GM23338 (cell line): ENCODE measurements around the gene GRIP2. TPM values are rescaled to one million over a fixed set of nuclear protein-coding genes. Genes with fewer than 3 reads are reported as not detected.
A peak's percentile ranks its signal among the peaks of the same experiment; 100 is the strongest.

Source experiments
- ATAC-seq: fragments of 200-7000 bp; cut with Tn5 transposase; 3 replicates; pipeline ENCODE4 v1.9.1; 2020
- DNase-seq: peaks from one replicate; pipeline ENCODE4 v3.0.0-alpha.2; 2015; ENCODE audit warnings: low spot score
- H2AFZ ChIP-seq: fragments of 200-600 bp; sonication (generic); 2 replicates; pipeline ENCODE4 v1.8.0; 2016; ENCODE audit warnings: antibody characterized with exemption, mild to moderate bottlenecking, moderate library complexity
- H3F3A ChIP-seq: fragments of 200-600 bp; sonication (generic); replicated peaks from 2 replicates; pipeline ENCODE4 v1.8.0; 2017; ENCODE audit warnings: antibody characterized with exemption, mixed run types, low read depth
- H3K27ac ChIP-seq: fragments of 200-600 bp; sonication (generic); 2 replicates; pipeline ENCODE4 v1.6.1; 2016; ENCODE audit warnings: low read depth
- H3K27me3 ChIP-seq: fragments of 200-600 bp; sonication (generic); 2 replicates; pipeline ENCODE4 v1.8.0; 2016; ENCODE audit warnings: mild to moderate bottlenecking, mixed run types, moderate library complexity; ENCODE audit not compliant: insufficient read depth
- H3K36me3 ChIP-seq: fragments of 200-600 bp; sonication (generic); 2 replicates; pipeline ENCODE4 v1.8.0; 2016; ENCODE audit warnings: mild to moderate bottlenecking; ENCODE audit not compliant: insufficient read depth
- H3K4me1 ChIP-seq: fragments of 200-600 bp; sonication (generic); 2 replicates; pipeline ENCODE4 v1.8.0; 2016; ENCODE audit warnings: mild to moderate bottlenecking, moderate library complexity; ENCODE audit not compliant: insufficient read depth
- H3K4me2 ChIP-seq: fragments of 200-600 bp; sonication (generic); 2 replicates; pipeline ENCODE4 v1.7.1; 2017; ENCODE audit warnings: mixed run types
- H3K4me3 ChIP-seq: fragments of 200-600 bp; sonication (generic); 2 replicates; pipeline ENCODE4 v1.6.1; 2016; ENCODE audit warnings: mixed run types
- H3K79me2 ChIP-seq: fragments of 200-600 bp; sonication (generic); replicated peaks from 2 replicates; pipeline ENCODE4 v1.8.0; 2017; ENCODE audit warnings: mild to moderate bottlenecking; ENCODE audit not compliant: insufficient read depth
- H3K9me2 ChIP-seq: fragments of 200-600 bp; sonication (generic); 2 replicates; pipeline ENCODE4 v1.8.0; 2017; ENCODE audit not compliant: insufficient read depth
- H4K20me1 ChIP-seq: fragments of 200-600 bp; sonication (generic); replicated peaks from 2 replicates; pipeline ENCODE4 v1.8.0; 2017; ENCODE audit warnings: mild to moderate bottlenecking; ENCODE audit not compliant: insufficient read depth
- H3K27ac Mint-ChIP-seq: 2 replicates; pipeline ENCODE4 v1.8.0; 2020; ENCODE audit warnings: inconsistent platforms, mild to moderate bottlenecking, moderate library complexity, mixed read lengths
- H3K27me3 Mint-ChIP-seq: 3 replicates; pipeline ENCODE4 v1.8.0; 2022; ENCODE audit warnings: low read depth, mild to moderate bottlenecking, moderate library complexity, mixed read lengths, inconsistent platforms; ENCODE audit not compliant: insufficient read depth, poor library complexity
- H3K36me3 Mint-ChIP-seq: 3 replicates; pipeline ENCODE4 v1.8.0; 2021; ENCODE audit warnings: low read depth, mild to moderate bottlenecking, inconsistent platforms, moderate library complexity, mixed read lengths
- H3K4me1 Mint-ChIP-seq: 3 replicates; pipeline ENCODE4 v1.8.0; 2020; ENCODE audit warnings: mild to moderate bottlenecking, inconsistent platforms, mixed read lengths
- H3K4me3 Mint-ChIP-seq: 3 replicates; pipeline ENCODE4 v1.8.0; 2021; ENCODE audit warnings: moderate library complexity, mild to moderate bottlenecking, inconsistent platforms, mixed read lengths
- H3K9me3 Mint-ChIP-seq: 3 replicates; pipeline ENCODE4 v1.8.0; 2020; ENCODE audit warnings: moderate library complexity, mild to moderate bottlenecking, inconsistent platforms, mixed read lengths
- NANOG ChIP-seq: IDR thresholded peaks from 2 replicates; pipeline ENCODE4 v1.6.1; 2016; ENCODE audit warnings: antibody characterized with exemption, borderline replicate concordance
- POLR2AphosphoS5 ChIP-seq: IDR thresholded peaks from 2 replicates; pipeline ENCODE4 v1.6.1; 2016; ENCODE audit warnings: antibody characterized with exemption, low read depth
- polyA plus RNA-seq: library from polyadenylated mRNA; unstranded; fragments of >200 nt; fragmentation: Nextera tagmentation; extraction: Ambion mirVana; gene quantifications from 2 replicates; pipeline ENCODE4 v1.2.1, GENCODE V29; 2016
- total RNA-seq: library from RNA; depleted of rRNA; stranded (reverse); fragments of >200 nt; shearing (Covaris generic); gene quantifications from 2 replicates; pipeline ENCODE4 v1.2.3, GENCODE V29; 2014
- TF ChIP-seq, protein P1 (sequence below), 2 experiments: fragments of 200-600 bp in 1 of 2; sonication (generic) in 1 of 2; conservative IDR thresholded peaks; 2 replicates each; pipeline versions ENCODE4 v1.5.1 to v1.6.1; 2016 to 2017; ENCODE audit warnings: antibody characterized with exemption in 2 of 2, low read depth in 2 of 2, mild to moderate bottlenecking in 2 of 2, moderate library complexity in 1 of 2
- TF ChIP-seq, protein P2 (sequence below): IDR thresholded peaks from one replicate; pipeline ENCODE4 v1.6.1; 2018; ENCODE audit warnings: antibody characterized with exemption; ENCODE audit not compliant: unreplicated experiment

The GRIP2 gene
- total and polyA plus RNA-seq, 2 experiments from 2014 or later, result 3.6 to 5.8 TPM

DNA sequence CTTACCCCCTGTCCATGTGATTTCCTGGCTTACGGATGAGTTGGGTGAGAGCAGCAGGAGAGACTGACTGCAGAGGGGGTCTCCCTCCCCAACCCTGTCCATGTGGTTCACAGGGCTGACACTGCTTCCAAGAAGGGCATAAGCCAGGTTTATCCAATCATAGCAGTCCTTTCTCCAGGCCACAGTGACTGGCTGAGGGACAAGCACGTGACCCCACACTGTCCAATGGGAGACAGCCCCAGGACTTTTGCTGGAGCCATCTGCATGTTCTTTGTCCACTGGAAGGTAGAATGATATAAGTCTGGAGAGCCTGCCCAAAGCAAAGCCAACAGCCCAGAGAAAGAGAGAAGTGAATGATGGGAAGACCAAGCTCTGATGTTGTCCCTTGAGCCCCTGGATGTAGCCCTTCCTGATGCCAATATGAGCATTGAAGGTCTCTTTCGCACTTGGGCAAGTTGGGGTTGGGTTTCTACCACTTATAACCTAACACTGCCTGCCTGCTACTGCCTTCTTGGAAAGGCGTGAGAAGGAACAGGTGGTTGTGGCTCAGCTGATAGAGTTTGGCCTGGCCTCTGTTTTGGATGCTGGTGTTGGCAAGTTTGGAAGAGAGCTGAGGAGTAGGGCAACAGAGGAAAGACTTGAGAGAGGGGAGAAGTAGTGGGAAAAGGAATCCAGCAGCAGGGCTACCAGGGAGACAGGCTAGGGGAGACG is 41.3 kb upstream of the GRIP2 start:
- no peak overlapping the region for H2AFZ ChIP-seq
- H3K9me2 ChIP-seq, result no peaks in the 10 kb centered on the region
- no peaks in the 10 kb centered on the region for H3K79me2 ChIP-seq
- no peak overlapping the region for H3K27ac ChIP-seq
- no peaks in the 10 kb centered on the region for H3K36me3 ChIP-seq
- H3K4me3 ChIP-seq, result no peak overlapping the region
- Mint-ChIP-seq H3K36me3 (no peaks in the 10 kb centered on the region; the same call in 2 of the 3 replicates), H3K27ac (no peak overlapping the region), H3K4me1 (peaks cover 5% of the 10 kb centered on the region), H3K27me3 (peaks cover 2% of the 10 kb centered on the region), H3K9me3 (no peaks in the 10 kb centered on the region), H3K4me3 (no peak overlapping the region)
- H3K27me3 ChIP-seq, result no peaks in the 10 kb centered on the region
- DNase-seq (no peak), ATAC-seq (no peak)
- no peaks in the 10 kb centered on the region for H3F3A ChIP-seq
- no peaks in the 10 kb centered on the region for H3K4me1 ChIP-seq
- no peak for TF ChIP-seq POLR2AphosphoS5
- no peaks in the 10 kb centered on the region for H4K20me1 ChIP-seq
- H3K4me2 ChIP-seq, result no peak overlapping the region

DNA sequence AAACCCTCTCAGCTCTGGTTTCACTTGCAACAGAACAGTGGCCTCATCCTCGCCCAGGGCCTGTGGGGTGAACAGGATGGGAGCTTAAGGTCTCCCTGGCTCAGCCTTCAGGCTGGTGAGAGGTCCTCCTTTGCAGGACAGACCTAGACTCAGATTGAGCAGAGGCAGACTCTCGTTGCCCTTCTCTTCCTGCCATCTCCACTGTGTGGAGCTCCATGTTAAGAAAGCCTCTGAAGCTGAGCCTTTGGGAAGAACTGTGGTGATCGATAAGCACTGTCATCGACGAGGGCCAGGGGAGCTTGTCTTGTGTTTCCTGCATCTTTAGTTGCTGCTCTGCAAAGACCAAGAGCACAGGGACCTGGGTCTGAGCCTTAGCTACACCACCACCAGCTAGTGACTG is 37.8 kb upstream of the GRIP2 start:
- no peaks in the 10 kb centered on the region for H3K27me3 ChIP-seq
- H3K36me3 ChIP-seq, result no peaks in the 10 kb centered on the region
- H3F3A ChIP-seq, result no peaks in the 10 kb centered on the region
- H3K27ac ChIP-seq, result no peak overlapping the region
- H3K4me2 ChIP-seq, result no peak overlapping the region
- H3K4me3 ChIP-seq, result no peak overlapping the region
- 0 out of 2 replicates have a peak, but pooled peaks cover 5% of the 10 kb centered on the region for H3K4me1 ChIP-seq
- Mint-ChIP-seq H3K36me3 (peaks cover 2% of the 10 kb centered on the region; the same call in 1 of the 3 replicates), H3K4me3 (no peak overlapping the region), H3K9me3 (0 out of 3 replicates have a peak, but pooled peaks cover under 1% of the 10 kb centered on the region), H3K4me1 (peaks cover 12% of the 10 kb centered on the region), H3K27me3 (no peaks in the 10 kb centered on the region), H3K27ac (no peak overlapping the region)
- H3K9me2 ChIP-seq, result no peaks in the 10 kb centered on the region
- ATAC-seq (no peak), DNase-seq (no peak)
- no peak for TF ChIP-seq NANOG
- TF ChIP-seq, protein P1, sequence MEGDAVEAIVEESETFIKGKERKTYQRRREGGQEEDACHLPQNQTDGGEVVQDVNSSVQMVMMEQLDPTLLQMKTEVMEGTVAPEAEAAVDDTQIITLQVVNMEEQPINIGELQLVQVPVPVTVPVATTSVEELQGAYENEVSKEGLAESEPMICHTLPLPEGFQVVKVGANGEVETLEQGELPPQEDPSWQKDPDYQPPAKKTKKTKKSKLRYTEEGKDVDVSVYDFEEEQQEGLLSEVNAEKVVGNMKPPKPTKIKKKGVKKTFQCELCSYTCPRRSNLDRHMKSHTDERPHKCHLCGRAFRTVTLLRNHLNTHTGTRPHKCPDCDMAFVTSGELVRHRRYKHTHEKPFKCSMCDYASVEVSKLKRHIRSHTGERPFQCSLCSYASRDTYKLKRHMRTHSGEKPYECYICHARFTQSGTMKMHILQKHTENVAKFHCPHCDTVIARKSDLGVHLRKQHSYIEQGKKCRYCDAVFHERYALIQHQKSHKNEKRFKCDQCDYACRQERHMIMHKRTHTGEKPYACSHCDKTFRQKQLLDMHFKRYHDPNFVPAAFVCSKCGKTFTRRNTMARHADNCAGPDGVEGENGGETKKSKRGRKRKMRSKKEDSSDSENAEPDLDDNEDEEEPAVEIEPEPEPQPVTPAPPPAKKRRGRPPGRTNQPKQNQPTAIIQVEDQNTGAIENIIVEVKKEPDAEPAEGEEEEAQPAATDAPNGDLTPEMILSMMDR (conservative IDR thresholded peaks at IDR 0.05; ENCODE audit: low read depth in 2 of 2), result peak in 1 of 2 experiments; percentile 43; a peak in 2 of 4 replicates
- TF ChIP-seq, protein P2, sequence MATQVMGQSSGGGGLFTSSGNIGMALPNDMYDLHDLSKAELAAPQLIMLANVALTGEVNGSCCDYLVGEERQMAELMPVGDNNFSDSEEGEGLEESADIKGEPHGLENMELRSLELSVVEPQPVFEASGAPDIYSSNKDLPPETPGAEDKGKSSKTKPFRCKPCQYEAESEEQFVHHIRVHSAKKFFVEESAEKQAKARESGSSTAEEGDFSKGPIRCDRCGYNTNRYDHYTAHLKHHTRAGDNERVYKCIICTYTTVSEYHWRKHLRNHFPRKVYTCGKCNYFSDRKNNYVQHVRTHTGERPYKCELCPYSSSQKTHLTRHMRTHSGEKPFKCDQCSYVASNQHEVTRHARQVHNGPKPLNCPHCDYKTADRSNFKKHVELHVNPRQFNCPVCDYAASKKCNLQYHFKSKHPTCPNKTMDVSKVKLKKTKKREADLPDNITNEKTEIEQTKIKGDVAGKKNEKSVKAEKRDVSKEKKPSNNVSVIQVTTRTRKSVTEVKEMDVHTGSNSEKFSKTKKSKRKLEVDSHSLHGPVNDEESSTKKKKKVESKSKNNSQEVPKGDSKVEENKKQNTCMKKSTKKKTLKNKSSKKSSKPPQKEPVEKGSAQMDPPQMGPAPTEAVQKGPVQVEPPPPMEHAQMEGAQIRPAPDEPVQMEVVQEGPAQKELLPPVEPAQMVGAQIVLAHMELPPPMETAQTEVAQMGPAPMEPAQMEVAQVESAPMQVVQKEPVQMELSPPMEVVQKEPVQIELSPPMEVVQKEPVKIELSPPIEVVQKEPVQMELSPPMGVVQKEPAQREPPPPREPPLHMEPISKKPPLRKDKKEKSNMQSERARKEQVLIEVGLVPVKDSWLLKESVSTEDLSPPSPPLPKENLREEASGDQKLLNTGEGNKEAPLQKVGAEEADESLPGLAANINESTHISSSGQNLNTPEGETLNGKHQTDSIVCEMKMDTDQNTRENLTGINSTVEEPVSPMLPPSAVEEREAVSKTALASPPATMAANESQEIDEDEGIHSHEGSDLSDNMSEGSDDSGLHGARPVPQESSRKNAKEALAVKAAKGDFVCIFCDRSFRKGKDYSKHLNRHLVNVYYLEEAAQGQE, result no peak
- no peaks in the 10 kb centered on the region for H3K79me2 ChIP-seq
- H2AFZ ChIP-seq, result no peak overlapping the region
- no peaks in the 10 kb centered on the region for H4K20me1 ChIP-seq
